HG03280 (cell line): ENCODE data around the gene FAM168B.

Experiments used
- ATAC-seq: cut with Tn5 transposase; IDR thresholded peaks from one replicate; pipeline ENCODE4 v1.9.1; 2021; ENCODE audit warnings: mild to moderate bottlenecking, moderate library complexity; ENCODE audit not compliant: unreplicated experiment

The FAM168B gene

DNA sequence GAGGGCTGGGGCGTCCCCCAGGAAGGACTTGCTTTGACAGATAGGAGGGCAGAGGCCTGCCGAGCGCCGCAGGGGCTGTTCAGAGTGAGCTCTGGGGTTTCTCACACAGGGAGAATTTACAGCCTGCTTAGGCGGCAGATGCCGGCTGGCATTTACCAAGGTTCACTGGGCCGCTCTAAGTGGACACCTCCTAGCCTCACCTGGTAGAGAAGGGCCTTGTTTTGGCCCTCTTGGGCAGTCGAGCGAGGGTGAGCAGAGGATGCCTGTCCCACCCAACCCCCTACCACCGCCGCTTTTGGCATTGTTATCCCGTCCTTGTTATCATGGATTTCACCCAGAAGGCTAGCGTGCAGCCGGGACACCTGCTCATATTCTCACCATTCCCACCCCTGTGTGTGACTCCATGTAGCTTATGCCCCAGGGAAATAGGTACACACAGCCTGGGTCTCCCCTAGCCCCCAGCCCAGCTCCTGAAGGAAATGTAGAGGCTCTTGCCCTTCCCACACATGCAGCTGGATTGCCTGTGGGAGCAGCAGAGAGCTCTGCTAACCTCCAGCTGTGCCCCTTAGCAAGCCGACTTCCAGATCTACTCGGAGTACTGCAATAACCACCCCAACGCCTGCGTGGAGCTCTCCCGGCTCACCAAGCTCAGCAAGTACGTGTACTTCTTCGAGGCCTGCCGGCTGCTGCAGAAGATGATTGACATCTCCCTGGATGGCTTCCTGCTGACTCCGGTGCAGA is 52.4 kb downstream of the FAM168B start:
- no peak for ATAC-seq

DNA sequence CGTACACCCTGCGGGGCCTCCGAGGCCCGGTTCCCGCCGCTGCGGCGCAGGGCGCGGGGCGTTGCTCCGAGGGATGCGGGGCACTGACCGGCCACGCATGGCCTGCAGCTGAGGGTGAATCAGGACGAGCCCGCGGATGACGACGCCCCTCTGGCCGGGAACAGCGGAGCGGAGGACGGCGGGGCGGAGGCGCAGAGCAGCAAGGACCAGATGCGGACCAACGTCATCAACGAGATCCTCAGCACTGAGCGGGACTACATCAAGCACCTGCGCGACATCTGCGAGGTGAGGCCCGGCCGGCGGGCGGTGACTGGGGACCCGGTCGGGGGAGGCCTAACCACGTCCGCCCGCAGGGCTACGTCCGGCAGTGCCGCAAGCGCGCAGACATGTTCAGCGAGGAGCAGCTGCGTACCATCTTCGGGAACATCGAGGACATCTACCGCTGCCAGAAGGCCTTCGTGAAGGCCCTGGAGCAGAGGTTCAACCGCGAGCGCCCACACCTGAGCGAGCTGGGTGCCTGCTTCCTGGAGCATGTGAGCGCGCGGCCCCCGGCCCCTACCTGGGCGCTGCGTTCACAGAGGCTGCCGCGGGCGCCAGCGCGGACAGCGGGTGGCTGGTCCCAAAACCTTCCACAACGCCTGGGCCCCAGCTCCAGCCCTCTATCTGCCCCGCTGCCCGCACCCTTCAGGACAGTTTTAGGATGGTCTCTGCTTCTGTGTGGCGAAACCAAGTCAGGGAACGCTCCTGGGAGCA is 53.2 kb downstream of the FAM168B start:
- no peak for ATAC-seq

DNA sequence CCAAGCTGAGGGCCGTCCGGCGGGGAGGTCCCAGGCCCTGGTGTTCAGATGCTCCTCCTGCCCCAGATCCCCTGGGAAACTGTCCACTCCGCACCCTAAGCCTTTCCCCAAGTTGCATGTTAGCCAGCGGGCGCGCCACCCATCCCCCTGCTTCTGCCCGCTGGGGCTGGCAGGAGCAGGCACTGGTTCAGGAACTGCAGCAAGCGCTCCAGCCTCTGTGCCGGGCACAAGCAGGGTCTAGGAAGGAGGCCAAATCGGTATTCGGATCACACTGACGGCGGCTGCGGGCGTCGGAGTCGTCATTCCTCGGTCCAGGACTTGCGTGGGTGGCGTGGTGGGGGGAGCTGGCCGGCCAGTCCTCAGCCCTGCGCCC is 53.7 kb downstream of the FAM168B start:
- no peak for ATAC-seq

DNA sequence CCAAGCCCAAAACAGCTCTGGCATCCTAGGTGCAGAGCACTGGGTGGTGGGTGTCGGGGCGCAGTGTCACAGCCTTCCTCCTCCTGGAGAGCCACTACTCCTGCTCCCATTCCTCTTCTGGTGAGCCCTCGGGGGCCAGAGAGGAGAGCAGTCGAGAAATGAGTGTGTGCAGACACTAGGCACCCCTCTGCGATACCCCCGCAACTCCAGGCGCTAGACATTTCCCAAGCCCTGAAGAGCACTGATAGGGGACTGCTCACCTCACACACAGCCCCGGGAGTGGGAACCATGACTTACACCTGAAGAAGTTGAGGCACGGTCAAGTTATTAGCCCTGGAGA is 54.2 kb downstream of the FAM168B start:
- no peak for ATAC-seq

DNA sequence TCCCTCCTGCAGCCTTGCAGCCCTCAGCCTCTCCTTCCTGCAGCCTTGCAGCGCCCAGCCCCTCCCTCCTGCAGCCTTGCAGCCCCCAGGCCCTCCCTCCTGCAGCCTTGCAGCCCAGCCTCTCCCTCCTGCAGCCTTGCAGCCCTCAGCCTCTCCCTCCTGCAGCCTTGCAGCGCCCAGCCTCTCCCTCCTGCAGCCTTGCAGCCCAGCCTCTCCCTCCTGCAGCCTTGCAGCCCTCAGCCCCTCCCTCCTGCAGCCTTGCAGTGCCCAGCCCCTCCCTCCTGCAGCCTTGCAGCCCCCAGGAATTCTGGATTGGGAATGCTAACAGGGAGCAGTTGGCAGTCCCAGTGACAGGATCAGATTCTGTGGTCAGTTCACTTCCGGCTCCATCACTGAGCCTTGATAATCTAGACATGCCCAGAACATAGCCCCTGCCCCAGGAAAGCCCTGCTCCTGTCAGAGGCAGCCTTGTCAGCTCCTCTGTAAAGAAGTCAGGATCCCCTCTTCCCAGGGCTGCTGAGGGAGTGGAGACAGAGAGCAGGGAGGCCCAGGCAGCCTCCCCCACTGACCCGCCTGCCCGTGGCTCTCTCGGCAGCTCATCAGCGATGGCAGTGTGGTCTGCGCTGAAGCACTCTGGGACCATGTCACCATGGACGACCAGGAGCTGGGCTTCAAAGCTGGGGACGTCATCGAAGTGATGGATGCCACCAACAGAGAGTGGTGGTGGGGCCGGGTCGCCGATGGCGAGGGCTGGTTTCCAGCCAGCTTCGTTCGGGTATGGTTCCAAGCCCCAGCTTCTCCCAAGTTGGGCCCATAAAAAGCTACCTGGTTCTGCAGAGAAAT is 54.8 kb downstream of the FAM168B start:
- no peak for ATAC-seq

DNA sequence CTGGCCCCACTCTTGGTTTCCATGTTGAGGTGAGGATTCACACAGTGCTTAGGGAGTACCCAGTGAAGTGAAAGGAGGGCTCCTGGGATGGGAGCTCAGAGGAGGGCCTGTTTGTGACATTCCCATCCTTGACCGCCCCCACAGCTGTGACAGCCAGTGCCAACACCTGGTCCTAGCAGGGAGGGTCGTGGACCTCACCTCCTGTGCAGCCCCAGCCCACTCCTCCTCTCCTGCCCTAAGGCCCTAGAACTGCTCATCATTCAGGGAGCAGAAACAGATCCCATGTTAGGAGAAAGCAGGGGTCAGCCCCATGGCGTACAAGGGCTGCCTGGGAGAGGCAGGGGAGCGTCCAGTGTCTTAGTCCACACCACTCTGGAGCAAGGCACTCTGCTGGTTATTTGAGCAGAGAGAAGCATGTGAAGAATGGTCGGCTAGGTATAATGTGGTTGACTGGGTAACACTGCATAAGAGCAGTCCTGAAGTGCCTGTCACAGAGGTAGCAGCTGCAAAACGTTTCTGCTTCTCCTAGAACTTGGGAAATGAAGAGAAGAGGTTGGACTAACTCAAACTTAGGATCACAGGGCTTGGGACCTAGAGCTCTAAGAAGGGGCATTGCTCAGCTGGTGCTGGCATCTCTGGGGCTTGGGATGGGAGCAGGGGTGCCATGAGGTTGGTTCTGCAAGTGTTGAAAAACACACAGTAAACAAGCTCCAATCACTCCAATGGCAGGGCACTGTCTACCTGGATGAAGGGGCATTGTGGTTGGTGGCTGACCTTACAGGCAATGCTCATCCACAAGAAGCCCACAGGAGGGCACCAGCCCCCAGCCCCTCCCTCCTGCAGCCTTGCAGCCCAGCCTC is 55.6 kb downstream of the FAM168B start:
- no peak for ATAC-seq

DNA sequence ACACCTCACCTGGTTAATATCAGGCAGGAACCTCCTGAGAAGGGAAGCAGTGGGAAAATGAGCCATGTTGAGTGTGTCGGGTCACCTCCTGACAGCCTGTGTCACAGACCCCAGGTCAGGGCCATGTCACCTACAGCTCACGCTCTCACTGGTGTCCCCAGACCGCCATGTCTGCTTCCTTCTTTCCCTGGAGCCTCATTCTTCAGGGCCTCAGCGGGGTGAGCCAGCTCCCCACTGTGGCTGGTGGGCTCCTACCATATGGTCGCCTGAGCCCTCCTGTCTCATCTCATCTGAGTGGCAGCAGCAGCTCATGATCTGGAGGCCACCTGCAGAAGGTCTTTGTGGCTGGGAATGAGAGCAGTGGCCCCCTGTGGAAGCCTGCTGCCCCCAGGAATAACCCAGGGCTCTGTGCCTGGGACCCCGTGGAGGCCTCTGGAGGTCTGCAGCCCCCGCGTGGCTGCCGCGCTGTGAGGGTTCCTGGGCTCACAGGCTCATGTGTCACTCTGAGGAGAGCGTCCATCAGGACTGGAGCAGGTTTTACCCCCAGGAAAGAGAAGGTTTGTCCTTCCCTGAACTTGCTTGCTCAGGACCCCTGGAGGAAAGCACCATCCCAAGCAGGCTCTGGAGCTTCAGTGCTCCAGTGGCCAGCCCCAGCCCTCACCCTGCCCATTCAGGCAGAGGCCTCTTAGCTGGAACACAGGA is 56.4 kb downstream of the FAM168B start:
- ATAC-seq = no peak

DNA sequence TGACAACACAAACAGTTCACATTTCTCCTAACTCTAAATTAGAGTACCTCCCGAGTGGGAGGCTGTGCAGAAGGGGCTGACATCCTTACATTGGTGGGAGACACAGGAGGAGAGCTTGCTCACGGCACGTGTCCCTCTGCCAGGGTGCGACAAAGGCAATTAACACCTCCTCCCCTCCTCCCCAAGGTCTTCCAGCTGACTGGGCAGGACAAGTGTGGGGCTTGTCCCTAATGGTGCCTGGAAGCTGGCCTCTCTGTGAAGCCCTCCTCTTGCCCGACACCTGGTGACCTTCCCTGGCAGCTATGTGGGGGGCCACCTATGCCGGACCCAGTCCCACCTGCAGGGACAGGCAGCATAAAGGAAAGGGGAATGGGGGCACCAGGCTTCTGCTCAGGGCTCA is 57.0 kb downstream of the FAM168B start:
- no peak for ATAC-seq

DNA sequence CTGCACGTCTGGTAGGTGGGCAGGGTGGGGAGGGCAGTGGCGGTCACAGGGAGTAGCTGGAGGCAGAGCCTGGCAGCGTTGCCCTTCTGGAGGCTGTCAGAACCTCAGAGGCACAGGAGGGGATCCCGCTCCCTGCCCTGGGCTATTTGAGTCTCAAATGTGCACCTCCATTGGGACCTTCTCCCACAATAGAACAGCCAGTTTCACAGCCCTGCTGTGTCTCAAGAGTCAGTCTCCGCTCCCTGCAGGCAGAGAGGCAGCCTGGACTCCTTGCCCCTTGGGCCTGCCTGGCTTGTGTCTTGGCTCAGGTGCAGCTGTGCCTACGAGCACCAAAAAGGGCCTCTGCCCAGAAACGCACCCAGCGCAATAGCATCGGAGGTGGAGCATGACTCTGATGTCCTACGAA is 57.4 kb downstream of the FAM168B start:
- ATAC-seq = no peak

DNA sequence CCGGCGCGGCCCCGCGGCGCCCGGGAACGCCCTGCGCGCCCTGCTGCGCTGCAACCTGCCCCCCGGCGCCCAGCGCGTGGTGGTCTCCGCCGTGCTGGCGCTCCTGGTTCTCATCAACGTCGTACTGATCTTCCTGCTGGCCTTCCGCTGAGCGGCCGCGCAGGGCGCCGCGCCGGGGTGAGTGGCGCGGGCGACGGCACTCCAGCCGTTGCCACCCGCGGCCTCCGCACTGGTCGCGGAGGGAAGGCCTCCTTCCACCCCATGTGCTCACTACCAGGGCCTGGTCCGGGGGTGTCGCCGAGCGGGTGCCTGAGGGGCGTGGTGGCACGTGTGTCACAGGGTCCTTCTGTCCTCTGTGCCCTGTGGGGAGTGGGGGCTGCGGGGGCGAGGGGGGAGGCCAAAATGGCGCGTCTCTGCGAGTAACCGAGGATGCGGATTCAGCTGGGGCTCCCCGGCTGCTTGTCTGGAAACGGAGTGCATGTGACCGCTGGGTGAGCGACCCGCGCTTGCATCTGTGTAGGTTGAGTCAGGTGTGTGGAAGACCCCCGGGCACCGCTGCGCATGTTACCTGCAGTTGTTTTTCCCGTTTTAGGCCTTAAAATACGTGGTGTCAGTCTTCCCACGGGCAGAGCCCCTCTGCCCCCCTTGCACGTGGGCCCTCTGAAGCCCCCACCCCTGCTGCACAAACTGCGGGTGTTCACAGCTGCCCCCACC is 58.0 kb downstream of the FAM168B start:
- ATAC-seq = no peak

DNA sequence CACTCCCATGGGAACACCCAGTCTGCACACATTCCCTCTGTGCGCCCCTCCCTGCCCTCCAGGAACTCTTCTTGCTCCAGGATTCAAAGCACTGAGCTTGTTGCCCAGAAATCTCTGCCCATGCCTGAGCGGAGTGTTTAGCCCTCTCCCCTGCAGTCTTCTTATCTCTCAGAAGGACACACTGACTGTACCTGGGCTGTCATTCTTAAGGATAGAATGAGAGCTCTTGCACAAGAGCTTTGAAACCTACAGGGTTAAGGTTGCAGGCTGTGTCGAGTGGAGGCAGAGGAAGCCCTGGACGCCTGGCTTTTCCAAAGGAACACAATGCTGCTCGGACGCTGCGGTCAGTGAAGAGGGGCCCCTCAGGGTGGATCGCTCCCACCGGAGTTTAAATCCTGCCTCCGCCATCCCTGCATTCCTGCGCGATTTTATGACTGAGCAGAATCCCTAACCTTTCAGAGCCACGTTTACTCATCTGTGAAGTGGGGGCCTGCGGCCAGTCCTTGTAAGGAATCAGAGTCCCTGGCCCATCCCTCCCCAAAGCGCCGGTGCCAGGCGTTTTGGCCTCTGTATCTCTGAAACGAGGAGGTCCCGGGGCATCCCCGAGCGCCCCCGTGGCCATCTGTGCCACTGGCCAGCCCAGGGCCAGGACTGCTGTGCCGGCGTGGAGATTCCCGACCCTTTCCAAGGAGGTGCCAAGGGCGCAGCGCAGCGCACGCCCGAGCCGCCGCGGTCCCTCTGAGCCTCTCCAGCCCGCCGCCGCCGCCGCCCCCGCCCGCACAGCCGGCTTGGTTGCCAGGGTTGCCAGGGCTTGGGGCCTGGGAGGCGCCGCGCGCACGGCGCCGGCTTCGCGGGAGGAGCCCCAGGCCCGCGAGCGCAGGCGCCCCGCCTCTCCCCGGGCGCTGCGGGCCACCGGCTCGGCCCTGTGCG is 58.9 kb downstream of the FAM168B start:
- no peak for ATAC-seq

DNA sequence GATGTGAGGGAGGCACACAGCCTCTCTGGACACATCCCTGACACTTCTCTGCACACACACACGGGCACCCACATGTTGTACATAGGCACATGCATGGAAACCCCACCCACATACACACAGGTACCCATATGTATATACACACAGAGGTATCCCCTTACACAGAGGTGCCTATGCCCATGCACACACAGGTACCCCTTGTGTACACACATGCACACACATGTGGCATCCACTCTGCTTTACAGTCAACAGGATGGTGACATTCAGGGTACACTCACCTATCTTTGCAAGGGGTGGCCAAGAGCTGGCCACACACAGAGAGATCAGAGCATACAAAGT is 59.5 kb downstream of the FAM168B start:
- ATAC-seq = no peak

DNA sequence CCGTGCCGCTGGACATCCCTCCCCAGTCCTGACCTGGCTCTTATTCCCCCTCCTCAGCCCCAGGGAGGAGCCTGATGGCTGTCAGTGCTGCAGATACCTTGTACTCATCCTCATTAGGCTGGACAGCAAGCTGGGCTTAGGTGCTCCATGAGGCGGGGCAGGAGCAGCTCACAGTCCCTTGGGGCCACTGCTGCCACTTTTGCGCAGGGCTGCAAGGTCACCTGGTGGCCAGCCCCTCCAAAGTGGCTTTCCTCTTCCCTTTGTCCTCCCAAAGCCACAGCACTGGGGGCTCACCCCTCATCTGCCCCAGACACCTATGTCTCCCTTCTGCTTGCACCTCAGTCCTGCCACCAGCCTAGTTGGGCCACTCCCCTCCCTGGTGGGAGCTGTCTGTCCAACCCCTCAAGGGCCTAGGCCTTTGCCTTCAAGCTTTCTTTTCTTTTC is 60.8 kb downstream of the FAM168B start:
- ATAC-seq = no peak

DNA sequence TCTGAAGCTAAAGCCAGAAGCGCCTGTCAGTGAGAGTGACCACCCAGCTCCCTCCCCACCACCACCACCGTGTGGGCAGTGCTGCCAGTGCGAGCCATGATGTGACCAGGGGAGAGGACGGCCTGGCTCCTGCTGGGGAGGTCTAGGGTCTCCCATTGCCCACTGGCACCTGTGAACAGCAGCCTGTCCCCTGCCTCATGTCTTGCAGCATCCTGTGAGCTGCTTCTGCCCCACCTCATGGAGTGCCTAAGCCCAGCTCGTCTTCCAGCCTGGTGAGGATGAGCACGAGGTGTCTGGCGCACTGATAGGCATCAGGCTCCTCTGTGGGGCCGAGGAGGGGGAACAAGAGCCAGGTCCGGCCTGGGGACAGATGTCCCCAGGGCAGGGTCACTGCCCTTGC is 61.4 kb downstream of the FAM168B start:
- no peak for ATAC-seq

DNA sequence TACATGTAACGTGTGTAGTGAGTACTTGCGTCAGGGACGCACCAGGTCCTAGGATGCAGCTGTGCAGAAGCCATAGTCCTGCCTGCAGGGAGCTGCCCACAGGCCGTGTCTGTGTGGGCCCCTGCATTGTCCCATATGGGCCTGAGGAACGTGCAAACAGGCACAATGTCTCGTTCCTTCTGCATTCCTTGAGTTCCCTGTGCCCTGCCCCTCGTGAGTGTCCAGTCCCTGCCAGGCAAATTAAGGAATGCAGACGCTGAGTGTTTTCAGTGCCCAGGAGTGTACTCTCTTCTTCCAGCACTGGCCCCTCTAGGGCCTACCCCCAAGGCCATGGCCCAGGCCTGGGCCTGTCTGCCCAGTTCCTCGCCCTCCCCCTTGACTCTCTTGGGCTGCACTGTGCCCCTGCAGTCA is 61.8 kb downstream of the FAM168B start:
- ATAC-seq = no peak

DNA sequence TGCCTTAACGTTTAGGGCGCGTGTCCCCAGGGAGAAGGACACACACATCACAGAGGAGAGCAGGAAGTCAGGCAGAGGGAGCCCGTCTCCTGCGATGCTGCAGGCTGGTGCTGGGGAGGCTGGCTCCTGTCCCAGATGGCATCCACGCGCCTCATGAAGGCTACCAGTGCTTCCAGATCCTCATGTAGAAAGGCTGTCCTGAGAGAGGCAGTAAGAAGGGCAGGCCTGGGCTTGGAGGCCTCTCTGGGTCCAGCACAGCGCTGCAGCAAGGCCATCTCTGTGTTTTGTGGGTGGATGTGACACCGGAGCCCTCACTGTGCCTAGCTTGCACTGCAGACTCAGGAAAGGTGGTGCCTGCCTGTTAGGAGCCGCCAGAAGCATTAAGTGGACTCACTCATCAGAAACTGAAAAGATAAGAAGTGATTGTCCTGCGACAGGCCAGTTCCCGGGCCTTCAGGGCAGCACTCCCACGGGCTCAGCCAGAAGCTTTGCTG is 62.7 kb downstream of the FAM168B start:
- no peak for ATAC-seq

DNA sequence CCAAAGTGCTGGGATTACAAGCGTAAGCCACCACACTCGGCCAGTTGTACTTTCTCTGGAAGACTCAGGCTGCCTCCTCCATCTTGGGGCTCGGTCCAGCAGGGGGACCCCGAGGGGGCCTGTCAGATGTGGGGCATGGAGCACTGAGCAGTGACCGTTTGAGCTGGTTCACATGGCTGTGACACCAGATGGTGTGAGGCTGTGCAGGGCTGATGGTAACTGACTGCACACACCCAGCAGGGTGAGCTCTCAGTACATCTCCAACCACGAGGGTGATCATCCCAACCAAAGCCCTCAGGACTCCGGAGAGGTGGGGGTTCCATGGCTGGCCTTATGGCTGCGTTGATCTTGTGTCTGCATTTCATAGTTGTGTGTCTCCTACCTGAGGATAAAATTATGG is 63.4 kb downstream of the FAM168B start:
- no peak for ATAC-seq
